Hematopoietic multipotent progenitor cell treated with erythropoietin and hydrocortisone succinate and interleukin-3 and kit ligand, for 17 days (in vitro differentiated cells): Measurements from ENCODE around the gene HIGD2A.
A peak's percentile ranks its signal among the peaks of the same experiment; 100 is the strongest.

Source experiments
- DNase-seq: peaks from one replicate; pipeline ENCODE4 v3.0.0-alpha.2; 2015; ENCODE audit warnings: low spot score

HIGD2A gene

GRCh38 chr5:176369934-176370711, 18.4 kb upstream of the HIGD2A start:
- DNase-seq = no peak

- no peak for DNase-seq
These were observed 16.7 kb upstream of the HIGD2A start for GRCh38 chr5:176371621-176372539.

GRCh38 chr5:176373100-176373818, 15.3 kb upstream of the HIGD2A start:
- no peak for DNase-seq

DNA sequence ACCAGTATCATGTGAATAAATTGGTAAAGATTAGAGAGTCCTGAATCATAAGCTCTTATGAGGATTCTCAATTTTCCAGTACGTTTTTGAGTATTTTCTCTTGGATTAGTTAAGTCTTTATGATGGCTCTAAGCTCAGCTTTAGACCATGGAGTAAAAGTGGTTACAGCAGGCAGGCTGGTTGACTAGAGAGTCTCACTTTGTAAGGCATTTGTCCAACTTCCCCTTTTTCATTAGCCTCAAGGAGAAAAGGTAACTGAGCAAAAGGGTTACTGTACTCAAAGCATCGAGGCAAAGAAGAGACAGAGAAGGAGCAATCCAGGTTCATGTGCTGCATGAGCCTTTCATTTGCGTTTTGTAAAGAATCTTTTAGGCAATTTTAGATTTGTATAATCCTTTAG, 8.7 kb upstream of the HIGD2A start:
- DNase-seq = no peak

GRCh38 chr5:176381423-176381822, 7.1 kb upstream of the HIGD2A start:
- no peak for DNase-seq

GRCh38 chr5:176381979-176382378, 6.6 kb upstream of the HIGD2A start:
- no peak for DNase-seq

GRCh38 chr5:176382721-176383120, 5.8 kb upstream of the HIGD2A start:
- no peak for DNase-seq

DNA sequence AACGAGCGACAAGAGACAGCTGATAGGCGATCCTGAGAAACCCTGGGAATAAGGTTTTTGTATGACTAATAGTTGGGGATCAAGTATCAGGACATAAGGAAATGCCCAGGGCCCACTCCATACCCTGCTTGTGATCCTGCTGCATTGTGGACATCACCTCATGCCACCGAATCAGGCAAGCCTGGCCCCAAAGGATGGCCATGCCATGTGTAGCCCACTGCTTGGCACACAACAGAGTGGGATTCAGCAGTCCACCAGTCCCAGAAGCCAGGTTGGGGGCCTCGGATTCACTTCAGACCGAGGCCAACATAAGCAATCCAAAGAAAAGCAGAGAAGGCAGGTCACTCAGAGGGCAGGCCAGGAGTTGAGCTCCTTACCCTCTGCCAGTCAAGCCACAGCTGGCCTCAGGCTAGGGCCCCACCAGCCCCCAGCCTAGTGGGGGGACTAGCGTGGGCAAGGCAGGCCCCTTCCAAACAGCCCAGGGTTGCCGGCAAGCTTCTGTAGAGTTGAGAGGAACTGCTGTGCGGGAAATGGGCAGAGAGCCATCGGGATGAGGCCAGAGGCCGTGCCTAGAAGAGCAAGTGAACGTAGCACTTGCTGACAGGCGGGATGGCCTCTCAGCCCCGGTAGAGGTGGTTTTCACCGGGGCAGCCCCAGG, 5.2 kb upstream of the HIGD2A start:
- DNase-seq = no peak

DNA sequence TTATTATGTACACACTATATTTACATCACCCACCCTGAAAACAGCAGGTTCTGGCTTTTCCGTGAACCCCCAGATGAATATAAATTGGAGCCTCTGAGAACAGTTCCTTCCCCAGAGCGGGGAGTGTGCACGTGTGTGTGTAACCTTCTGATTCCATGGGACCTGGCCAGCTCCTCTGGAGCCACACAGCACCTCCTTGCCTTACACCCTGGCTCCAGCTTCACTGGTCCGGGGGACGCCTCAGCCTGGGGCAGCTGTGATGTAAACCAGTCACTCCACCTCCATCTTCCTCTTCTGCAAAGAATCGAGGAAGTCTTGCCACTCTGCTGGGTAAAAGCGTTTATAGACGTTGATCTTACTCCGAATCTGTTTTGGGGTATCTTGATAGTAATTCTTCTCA, 4.6 kb upstream of the HIGD2A start:
- no peak for DNase-seq

- DNase-seq = no peak
These were observed 4.1 kb upstream of the HIGD2A start for GRCh38 chr5:176384366-176384930.

DNA sequence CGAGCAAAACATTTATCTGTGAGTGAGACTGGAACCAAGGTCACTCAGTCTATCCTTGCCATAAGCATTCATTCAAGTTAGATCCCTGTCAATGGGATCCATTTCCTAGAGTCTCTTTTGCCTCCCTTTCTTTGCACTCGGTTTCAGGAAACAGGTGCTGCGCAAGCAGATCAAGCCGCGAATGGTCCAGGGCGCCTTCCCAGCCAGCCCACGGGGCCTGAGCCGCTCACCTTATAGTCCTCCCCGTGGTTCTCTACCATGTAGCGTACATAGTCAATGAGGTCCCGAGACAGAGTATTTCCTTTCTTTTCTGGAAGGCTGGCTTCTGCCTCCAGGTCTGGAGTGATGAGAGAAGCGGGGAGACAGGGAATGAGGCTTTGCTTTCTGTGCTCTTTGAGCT, 3.6 kb upstream of the HIGD2A start:
- no peak for DNase-seq

- no peak for DNase-seq
These were observed 2.1 kb upstream of the HIGD2A start for GRCh38 chr5:176386491-176386890.

- DNase-seq = peak; percentile 13
These were observed 1.1 kb upstream of the HIGD2A start for GRCh38 chr5:176387384-176387925.

- DNase-seq = no peak
These were observed 528 bp upstream of the HIGD2A start for GRCh38 chr5:176388003-176388443.

GRCh38 chr5:176389135-176390123, 878 bp downstream of the HIGD2A start:
- DNase-seq = no peak

DNA sequence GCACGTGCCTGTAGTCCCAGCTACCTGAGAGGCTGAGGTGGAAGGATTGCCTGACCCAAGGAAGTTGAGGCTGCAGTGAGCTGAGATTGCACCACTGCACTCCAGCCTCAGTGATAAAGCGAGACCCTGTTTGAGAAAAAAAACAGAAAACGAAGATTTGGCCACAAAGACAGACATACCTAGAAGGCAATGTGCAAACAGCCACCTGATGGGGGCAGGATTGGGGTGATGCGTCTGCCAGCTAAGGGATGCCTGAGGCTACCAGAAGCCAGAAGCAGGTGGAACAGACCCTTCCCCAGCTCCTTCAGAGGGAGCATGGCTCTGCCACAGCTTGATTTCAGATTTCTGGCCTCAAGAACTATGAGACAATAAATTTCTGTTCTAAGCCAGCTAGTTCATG, 2.9 kb downstream of the HIGD2A start:
- no peak for DNase-seq

DNA sequence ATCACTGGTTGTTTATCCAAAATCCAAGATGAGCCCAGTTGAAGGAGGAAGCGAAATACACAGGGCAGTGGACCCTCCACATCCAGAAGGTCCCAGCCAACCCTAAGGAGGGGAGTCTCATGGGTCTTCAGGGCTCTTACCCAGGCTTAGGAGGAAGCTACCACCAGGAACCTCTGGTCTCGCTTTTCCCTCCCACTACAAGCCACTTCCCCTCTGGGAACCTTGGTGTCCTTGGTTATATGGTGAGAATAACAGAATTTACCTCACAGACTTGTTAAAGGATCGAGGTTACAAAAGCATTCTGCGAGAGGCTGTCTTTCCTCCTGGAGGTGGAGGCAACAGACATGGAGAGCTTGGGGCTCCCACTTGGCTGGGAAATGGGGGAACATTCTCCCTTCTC, 3.4 kb downstream of the HIGD2A start:
- DNase-seq = no peak

DNA sequence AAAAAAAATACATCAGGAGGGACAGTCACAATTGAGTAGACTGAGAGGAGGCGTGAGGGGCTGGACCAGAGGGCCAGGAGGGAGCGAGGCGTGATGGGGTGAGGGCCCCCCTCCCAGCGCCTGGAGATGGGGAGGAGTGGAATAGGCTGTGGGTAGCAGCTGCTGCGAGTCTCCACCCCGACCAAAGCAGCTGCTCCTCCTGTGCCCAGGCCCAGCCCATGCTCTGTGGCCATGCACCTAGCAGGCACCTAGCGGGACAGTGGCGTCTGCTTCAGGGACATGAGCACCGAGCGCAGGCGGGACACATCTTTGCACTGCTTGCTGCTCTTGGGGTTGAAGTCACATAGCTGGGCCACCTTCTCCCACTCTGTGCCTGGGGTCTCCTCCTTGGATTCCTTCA, 4.0 kb downstream of the HIGD2A start:
- no peak for DNase-seq

GRCh38 chr5:176394096-176394495, 5.5 kb downstream of the HIGD2A start:
- DNase-seq = no peak
